ENCODE data around the gene TSPAN9.

TSPAN9 gene

DNA sequence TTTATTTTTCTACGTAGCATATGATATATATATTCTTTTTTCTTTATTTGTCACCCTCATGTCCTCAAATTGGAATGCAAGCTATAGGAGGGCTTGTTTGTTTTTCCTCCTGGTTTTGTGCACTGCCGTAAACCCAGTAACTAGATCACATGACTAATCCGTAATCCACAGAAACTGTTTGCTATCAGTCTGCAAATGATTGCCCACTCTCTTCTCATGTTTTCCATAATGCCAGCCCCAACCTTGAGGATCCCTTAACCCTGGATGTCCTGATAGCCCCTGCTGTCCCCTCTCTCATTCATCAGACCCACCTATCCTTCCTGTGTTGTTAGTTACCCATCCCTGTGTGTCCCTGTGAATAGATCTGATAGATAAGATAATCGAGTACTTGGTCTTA, 94.0 kb downstream of the TSPAN9 start:
- TF ChIP-seq, protein P1, sequence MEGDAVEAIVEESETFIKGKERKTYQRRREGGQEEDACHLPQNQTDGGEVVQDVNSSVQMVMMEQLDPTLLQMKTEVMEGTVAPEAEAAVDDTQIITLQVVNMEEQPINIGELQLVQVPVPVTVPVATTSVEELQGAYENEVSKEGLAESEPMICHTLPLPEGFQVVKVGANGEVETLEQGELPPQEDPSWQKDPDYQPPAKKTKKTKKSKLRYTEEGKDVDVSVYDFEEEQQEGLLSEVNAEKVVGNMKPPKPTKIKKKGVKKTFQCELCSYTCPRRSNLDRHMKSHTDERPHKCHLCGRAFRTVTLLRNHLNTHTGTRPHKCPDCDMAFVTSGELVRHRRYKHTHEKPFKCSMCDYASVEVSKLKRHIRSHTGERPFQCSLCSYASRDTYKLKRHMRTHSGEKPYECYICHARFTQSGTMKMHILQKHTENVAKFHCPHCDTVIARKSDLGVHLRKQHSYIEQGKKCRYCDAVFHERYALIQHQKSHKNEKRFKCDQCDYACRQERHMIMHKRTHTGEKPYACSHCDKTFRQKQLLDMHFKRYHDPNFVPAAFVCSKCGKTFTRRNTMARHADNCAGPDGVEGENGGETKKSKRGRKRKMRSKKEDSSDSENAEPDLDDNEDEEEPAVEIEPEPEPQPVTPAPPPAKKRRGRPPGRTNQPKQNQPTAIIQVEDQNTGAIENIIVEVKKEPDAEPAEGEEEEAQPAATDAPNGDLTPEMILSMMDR (conservative IDR thresholded peaks at IDR 0.05) = no peak
- H3K27ac ChIP-seq = no peak overlapping the region

DNA sequence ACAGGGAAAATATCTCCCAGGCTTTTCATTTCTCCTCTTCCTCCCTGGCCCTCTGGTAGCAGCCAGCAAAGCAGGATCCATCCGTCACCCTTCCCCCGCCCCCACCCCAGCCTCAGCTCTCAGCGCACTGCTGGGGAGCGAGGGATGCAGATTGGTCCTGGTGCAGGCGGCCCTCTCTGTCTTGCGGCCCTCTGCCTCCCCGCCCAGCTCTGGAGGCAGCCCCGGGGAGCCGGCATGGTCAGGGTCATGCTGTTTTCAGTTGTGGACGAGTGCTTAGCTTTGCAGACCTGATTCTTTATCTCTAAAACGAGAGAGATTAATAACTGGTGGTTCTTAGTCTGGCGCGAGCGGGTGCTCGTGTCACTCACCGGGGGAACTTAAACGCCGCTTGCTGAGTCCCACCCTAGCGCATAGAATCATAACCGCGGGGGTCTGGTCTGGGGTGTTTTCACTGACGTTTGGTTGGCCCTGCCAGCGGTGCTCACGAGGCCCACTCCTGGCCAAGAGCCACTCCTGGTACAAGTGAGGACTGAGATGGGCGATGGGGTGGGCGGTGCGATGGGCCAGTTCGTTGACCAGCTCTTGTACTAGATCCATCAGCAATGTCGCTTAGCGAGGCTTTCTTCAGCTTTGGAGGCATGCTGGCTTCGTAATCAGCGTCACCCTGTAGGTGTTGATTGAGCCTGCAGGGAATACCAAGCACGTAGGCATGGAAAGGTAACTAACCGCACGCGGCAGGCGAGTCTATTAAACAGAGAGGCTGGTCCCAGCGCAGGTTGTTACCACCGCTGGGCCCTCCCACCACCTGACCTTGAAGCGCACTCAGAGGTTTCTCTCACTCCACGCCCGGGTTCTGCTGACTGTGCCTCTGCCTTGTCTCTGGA, 95.2 kb downstream of the TSPAN9 start:
- TF ChIP-seq, protein P1 (conservative IDR thresholded peaks at IDR 0.05) = no peak

DNA sequence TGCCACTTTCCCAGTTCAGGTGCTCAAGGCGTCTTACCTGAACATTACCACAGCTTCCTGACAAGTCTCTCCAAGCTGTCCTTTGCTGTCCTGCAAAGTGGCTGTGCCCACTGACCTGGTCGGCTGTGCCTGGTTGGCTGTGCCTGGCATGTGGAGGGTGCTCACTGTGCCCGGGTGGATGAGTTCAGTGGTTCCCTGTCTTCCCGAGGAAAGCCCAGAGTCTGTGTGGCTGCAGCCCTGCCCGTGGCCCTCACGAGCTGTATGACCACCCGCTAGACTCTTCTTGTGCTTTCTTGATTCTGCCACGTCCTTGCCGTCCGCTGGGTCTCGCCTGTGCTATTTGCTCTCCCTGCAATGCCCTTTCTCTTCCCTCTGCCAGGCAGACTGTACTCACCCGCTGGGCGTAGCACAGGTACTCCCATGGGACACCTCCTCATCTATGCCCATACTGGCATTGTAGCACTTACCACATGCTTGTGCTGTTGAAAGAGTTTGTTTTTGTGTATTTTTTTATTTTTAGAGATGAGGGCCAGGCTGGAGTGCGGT, 95.9 kb downstream of the TSPAN9 start:
- H3K27ac ChIP-seq = no peak overlapping the region
- TF ChIP-seq, protein P1 (conservative IDR thresholded peaks at IDR 0.05) = no peak

More for the DNA sequence above, 95.2 kb downstream of the TSPAN9 start:
- no peak overlapping the region for H3K27ac ChIP-seq

DNA sequence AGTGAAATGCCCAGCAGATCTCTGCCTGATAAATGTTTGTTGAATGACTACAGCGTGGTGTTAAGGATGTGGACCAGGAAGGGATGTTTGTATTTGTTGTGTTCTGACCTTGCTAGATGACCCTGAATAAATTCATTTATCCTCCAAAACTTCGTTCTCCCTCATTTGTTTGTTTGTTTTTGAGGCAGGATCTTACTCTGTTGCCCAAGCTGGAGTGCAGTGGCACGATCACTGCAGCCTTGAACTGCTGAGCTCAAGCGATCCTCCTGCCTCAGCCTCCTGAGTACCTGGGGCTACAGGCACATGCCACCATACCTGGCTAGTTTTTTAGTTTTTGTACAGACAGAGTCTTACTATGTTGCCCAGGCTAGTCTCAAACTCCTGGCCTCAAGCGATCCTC, 96.7 kb downstream of the TSPAN9 start:
- no peak overlapping the region for H3K27ac ChIP-seq
- TF ChIP-seq, protein P1 (conservative IDR thresholded peaks at IDR 0.05) = no peak

DNA sequence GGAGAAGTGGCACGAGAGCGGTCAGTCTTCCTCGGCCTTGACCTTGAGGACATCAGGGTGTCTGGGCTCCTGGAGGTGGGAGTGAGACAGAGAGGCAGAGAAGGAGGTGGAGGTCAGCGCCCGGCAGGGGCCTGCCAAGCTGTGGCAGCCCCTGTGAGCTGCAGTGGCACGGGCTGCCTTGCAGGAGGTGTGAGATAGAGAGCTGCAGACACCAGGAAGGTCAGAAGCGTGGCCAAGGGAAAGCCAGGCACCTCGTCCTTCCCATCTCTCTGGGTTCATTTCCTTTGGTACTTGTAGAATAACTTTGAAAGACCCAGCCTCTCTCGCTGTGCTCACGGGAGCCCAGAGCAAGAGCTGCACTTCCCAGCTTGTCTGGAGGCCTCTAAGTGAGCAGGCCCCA, 98.1 kb downstream of the TSPAN9 start:
- TF ChIP-seq, protein P1 (conservative IDR thresholded peaks at IDR 0.05) = no peak
- H3K27ac ChIP-seq = no peak overlapping the region

DNA sequence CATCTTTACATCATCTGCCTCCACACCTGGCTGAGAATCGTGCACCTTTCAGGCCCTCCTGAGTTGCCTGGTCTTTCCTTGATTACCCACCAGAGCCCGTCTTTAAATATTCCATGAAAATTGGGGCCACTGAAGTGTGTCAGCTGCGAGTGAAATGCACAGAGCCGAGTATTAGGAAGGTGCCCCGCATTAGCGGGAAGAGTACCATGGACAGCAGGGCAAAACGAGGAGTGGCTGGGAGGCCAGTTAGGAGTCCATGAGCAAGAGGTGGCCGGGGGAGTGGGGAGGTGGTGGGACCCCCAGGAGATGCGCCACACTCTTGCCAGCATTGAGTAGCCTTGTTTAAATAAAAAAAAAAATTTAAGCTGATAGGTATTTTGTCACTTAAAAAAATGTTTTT, 99.6 kb downstream of the TSPAN9 start:
- TF ChIP-seq, protein P1 (conservative IDR thresholded peaks at IDR 0.05) = no peak
- H3K27ac ChIP-seq = no peak overlapping the region

DNA sequence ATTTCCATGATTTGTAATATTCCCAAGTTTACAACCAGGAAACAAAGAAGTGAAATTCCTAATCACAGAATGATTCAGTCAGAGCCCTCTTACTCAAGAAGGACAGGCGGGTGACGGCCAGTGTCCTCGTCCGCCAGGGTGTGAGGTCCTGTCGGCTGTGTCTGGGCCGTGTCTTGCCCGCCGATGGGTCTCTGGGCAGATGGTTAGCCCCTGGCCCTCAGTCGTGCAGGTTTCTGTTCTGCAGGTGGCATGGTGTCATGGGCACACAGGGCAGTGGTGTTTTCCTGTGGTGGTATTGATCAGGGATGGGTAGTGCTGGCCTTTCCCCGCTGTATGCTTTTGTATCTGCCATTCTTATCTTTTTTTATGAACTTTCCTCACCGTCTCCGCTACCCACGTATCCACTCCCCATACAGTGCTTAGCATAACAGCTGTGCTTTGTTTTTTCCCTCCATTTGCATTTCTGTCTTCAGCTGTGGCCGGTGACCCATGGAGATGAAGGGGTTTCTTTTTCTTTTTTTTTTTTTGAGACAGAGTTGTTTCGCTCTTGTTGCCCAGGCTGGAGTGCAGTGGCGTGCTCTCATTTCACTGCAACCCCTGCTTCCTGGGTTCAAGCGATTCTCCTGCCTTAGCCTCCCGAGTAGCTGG, 100.7 kb downstream of the TSPAN9 start:
- no peak overlapping the region for H3K27ac ChIP-seq
- TF ChIP-seq, protein P1 (conservative IDR thresholded peaks at IDR 0.05) = no peak
